ENCODE data around the gene ZNF732.
"Not testable (repeated sequence)": the region's sequence is repeated elsewhere in the genome, so short reads cannot be mapped to it uniquely, and the experiment has no call there.

ZNF732 gene

DNA sequence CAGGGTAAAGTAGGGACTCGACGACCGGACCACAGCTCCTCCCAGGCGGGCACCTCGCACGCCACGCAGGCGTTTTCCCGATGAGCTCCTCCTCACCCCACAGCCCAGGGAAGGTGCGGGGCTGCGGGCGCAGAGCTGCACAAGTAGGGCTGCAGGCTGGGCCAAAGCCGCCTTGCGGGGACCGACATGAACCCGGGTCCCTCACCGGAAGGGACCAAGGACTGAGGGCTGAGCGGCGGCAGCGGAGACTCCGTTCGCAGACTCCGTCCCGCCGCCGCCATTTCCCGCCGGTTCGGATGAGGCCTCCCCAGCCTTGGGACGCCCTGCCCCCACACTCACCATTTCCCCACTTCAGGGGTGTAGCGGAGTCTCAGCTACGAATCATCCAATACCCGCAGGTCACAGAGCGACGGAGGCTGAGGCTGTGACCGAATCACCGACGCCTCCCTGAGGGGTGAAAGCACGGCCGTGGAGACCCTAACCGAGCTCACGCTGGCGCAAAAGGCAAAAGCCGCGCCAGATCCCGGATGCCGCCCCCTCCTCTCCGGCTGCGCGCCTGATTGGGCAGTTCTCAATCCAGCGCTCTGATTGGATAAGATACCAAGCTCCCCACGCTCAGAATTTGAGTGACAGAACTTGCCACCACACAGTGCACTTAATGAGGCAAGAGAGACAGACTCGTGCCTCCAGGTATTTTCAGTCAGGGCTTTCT, at the start of gene ZNF732:
Gene ZNF732, minus strand, starts transcription at position 506 of the 712 bp plus-strand sequence. Its CDS starts 164 bp downstream, at position 342.
- Histone ChIP-seq H3K4me3 (peak within 1 kb of the TSS; percentile 21 to 54 (median 38)), H3K27ac (peak within 1 kb of the TSS in 1 of 21 experiments; percentile 14)

DNA sequence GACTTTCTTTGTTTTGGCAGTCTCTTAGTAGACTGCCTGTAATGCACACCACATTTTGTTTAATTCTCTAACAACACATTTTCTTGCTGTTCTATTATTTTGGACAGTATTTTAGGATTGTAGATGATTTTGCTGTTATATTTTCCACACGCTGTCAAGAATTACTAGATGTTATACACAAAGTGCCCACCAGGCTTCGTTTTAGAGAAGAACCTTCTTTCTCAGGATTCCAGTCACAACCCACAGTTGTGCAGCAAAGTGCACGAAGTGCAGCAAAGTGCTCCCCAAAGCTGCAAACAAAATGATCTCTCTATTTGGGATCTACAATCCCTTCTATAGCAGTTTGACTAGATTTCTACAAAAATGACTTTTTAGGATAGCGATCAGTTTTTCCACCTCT, 34.7 kb upstream of the ZNF732 start:
- no peak overlapping the region for H3K27ac ChIP-seq
- no peak overlapping the region for H3K4me3 ChIP-seq

DNA sequence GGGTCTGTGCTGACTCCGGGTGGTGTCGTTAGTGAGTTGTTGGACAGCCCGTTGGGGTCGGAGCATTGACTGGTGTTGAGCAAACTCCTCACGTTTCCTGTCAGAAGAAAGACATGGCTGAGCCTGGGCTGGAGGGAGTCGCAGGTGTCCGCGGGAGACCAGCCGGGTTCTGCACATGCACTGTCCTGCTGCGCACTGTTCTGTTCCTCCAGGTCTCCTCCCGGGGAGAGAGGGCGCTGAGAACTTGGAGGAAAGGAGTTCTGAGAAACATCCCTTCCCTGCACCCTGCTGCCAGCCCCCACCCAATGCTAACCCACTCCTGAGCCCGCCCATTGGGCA, 33.5 kb upstream of the ZNF732 start:
- Histone ChIP-seq H3K4me3 (peak overlapping the region; percentile 63 to 94 (median 89)), H3K27ac (peak overlapping the region in 9 of 21 experiments; percentile 61 to 97 (median 88))

DNA sequence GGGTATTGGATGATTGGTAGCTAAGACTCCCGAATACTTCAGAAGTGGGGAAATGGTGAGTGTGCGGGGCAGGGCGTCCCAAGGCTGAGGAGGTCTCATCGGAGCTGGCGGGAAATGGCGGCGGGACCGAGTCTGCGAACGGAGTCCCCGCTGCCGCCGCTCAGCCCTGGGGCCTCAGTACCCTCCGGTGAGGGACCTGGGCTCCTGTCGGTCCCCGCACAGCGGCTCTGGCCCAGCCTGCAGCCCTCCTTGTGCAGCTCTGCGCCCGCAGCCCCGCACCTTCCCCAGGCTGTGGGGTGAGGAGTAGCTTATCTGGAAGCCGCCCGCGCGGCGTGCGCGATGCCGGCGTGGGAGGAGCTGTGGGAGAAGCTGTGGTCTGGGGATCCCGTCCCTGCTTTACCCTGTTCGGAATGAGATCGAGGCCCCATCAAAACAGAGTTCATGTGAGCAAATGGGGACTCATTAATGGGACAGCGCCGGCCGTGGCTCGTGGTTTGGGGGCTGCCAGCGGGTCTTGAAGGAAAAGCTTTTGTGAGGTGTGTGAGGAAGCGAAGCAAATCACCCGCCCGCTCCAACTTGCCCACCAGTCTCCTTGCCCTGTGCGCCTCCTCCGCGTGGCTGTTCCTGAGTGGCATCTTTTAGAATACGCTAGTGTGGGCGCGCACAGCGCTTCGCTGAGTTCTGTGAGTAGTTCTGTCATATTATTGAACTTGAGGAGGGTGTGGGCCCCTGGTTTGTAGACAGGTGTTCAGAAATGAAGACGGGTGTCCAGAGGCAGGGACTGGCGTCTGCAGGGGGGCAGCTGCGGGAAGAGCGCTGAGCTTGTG, 32.9 kb upstream of the ZNF732 start:
- Histone ChIP-seq H3K4me3 (peak overlapping the region; percentile 63 to 94 (median 89)), H3K27ac (peak overlapping the region; percentile 52 to 97 (median 88))

DNA sequence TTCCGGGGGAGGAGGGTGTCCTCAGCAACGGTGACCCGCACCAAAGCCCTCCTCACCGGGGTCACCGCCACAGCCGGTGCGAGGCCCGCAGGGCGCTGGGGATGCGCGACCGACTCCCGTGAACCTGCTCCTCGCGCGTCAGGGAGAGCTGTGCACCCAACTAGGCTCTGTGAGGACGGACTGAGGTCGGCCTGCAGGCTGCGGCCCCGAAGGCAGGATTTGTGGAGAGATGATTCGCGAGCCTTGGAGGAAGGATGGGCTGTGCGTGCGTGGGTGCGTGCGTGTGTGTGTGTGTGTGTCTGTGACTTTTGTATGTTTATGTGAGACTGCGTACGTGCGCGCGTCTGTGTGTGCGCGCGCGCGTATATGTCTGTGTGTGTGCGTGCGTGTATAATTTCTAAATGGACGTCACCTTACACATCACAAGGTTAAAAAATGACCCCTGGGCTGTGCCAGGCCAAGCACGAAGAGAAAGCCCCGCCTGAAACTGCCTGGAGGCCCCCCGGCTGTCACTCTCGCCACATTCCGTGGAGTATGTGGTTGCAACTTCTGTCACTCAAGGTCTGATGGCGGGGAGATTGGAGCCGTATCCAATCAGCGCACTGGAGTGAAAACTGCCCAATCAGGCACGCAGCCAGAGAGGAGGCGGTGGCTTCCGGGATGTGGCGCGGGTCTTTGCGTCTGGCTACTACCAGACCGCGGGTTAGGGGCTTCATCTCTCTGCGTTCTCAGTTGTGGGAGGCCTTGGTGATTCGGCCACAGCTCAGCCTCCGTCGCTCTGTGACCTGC, 32.1 kb upstream of the ZNF732 start, which contains the start of gene ZNF141:
Gene ZNF141, plus strand, starts transcription at position 672 of the 789 bp plus-strand sequence. CDS start 170 bp downstream, outside the sequence.
- peak within 1 kb of the TSS; percentile 61 to 97 (median 88) for H3K27ac ChIP-seq
- H3K4me3 ChIP-seq, result peak within 1 kb of the TSS; percentile 63 to 94 (median 89)

DNA sequence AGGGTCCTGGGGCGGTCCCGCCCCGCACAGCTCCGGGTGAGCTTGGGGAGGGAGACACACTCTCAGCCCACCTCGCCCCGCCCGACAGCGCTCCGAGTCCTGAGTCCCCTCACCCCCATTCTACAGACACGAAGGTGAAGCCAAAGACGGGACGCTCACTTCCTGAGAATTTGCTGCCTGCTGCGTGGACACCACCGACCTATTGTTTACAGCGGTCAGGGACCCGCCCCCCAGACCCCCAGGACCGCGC, 31.5 kb upstream of the ZNF732 start:
- H3K27ac ChIP-seq, result peak overlapping the region; percentile 61 to 96 (median 86)
- peak overlapping the region; percentile 63 to 94 (median 89) for H3K4me3 ChIP-seq

DNA sequence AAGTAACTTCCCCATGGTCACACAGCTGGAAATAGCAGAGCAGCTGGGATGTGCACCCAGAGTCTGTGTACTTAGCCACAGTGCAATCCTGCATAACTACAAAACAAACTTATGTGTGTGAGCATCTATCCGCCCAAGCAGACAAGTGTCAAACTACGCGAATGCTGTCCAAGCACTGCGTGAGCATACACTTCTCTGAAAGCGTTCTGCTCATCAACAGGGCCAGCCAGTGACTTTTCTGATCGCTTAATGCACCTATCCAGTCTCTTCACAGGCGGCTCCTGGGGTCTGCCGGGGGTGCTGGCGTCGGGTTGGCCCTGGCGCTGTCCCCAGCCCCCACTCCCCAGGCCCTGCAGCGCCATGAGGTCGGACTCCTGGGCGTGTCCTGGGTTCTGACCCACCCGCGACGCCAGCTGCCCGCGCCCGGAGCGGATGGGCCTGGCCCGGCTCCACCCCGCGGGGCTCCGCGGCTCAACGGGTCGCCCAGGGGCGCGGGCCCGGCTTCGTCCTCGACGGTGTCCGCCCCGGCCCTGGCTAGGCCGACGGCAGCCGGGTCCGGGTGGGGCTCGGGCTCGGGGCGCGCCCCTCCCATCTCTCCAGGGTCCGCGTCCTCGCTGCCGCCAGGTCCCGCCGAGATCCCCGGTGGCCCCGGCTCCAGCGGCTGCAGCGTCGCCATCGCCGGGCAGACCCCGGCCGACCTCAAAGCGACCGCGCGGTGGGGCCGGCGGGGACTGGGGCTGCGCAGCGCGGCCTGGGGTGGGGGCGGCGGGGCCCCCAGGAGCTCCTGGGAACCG, 31.0 kb upstream of the ZNF732 start:
- peak overlapping the region; percentile 63 to 94 (median 89) for H3K4me3 ChIP-seq
- peak overlapping the region; percentile 61 to 96 (median 86) for H3K27ac ChIP-seq

DNA sequence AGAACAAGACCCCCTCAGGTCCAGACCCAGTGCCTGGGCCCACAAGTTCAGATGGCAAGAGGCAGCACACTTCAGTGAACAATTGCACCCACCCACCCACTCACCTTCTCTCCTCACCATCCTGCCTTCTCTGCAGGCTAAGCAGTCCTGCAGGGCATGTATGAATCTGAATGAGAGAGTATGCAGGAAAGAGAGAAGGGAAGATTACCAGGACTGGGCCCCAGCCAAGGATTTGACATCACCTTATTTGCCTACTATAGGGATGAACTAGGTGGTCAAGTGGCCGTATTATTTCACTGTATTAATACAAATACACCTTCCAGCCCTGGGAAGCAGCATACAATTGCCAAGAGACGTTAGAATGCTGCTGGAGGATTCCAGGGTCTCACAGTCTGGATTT, 30.2 kb upstream of the ZNF732 start:
- peak overlapping the region in 1 of 21 experiments; percentile 86 for H3K27ac ChIP-seq
- no peak overlapping the region for H3K4me3 ChIP-seq

DNA sequence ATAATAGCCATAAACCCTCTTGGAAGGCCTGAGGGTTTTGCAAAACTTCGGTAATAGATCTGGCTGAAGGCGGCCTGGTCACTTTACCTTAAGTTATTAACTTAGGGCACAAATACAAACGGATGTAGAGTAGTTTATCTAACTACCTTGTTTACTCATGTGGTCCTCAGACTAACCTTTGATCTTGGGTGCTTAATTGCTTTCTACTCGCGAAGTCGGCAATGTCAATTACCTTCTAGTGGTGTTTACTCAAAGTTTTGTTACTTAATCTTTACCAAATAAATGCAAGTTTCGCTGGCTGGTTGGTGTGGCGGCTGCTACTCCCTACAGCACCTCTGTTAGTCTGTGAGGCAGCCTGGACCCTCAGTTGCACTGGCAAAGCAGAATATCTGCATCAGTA, 23.5 kb upstream of the ZNF732 start:
- Histone ChIP-seq H3K4me3 (no peak overlapping the region), H3K27ac (no peak overlapping the region)

DNA sequence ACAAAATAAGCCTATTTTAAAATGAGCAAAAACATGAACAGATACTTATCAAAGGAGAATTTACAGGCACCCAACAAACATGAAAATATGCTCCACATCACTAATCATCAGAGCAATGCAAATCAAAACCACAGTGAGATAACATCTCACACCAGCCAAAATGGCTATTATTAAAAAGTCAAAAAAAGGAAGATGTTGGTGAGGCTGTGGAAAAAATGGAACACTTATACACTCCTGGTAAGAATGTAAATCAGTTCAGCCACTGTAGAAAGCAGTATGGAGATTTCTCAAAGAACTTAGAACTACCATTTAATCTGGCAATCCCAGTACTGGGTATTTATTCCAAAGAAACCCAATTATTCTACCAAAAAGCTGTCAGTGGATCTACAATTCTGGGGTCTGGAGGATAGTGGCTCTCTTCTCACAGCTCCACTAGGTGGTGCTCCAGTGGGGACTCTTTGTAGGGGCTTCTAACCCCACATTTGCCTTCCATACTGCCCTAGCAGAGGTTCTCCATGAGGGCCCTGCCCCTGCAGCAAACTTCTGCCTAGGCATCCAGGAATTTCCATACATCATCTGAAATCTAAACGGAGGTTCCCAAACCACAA, 9.1 kb upstream of the ZNF732 start:
- Histone ChIP-seq H3K4me3 (no peak overlapping the region), H3K27ac (no peak overlapping the region)

DNA sequence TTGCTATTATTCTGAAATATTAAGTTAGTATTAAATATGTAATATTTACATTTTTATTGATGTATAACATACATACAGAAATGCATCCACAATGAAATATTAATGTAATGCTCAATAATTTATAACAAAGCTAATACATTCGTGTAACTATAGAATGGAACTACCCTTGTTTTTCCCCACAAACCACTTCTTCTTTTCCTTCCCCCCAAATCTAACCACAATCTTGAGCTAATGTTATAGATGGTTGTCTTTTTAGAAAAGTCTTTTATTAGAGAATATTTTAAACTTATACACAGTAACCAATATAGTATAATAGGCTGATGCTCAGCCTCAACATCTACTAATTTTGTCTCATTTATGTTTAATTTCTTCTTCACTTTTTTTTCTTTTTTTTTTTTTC, 4.5 kb upstream of the ZNF732 start:
- Histone ChIP-seq H3K27ac (no peak overlapping the region), H3K4me3 (no peak overlapping the region)

DNA sequence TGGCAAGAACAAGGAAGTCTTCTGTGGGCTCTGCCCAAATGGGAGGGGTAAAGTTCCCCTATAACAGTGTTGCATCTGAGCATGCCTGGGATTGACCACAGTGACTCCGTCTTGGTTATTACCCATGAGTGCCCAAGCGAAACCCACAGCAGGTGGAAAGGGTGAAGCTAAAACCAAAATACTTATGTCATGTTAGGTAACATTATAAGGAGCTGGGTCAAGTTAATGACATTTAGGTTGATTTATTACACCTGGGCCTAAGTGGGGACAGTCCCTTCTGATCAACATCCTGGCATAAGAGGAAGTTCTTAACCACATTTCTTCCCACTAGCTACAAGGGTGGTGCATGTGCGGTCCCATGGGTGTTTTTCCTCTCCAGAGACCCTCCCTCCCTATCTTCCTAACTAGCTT, 1.3 kb upstream of the ZNF732 start:
- H3K27ac ChIP-seq, result no peak overlapping the region

DNA sequence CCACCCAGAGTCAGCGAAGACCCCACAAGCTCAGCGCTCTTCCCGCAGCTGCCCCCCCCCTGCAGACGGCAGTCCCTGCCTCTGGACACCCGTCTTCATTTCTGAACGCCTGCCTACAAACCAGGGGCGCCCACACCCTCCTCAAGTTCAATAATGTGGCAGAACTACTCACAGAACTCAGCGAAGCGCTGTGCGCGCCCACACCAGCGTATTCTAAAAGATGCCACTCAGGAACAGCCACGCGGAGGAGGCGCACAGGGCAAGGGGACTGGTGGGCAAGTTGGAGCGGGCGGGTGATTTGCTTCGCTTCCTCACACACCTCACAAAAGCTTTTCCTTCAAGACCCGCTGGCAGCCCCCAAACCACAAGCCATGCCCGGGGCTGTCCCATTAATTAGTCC, 758 bp downstream of the ZNF732 start:
- not testable (repeated sequence) for H3K27ac ChIP-seq
- H3K4me3 ChIP-seq, result peak overlapping the region in 6 of 7 experiments; percentile 24 to 54 (median 42)

More for the DNA sequence above, 1.3 kb upstream of the ZNF732 start:
- H3K4me3 ChIP-seq, result no peak overlapping the region

DNA sequence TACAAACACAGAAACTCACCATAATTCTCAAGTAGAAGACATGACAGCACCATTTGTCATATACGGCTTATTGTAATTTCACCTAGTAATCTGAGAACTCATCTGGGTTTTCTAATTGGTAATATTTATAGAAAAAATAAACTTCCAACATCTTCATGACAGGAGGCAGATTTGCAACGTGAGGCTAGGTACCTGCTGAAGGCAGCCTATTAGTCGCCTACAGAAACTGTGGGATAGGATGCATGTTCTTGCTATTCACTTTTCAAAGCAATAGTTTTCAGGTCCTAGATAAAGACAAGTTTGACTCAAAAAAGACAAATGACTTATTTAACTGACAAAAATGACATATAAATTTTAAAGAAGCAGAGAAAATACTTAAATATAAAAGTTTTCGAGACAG, 2.9 kb downstream of the ZNF732 start:
- H3K27ac ChIP-seq, result no peak overlapping the region
- H3K4me3 ChIP-seq, result no peak overlapping the region

DNA sequence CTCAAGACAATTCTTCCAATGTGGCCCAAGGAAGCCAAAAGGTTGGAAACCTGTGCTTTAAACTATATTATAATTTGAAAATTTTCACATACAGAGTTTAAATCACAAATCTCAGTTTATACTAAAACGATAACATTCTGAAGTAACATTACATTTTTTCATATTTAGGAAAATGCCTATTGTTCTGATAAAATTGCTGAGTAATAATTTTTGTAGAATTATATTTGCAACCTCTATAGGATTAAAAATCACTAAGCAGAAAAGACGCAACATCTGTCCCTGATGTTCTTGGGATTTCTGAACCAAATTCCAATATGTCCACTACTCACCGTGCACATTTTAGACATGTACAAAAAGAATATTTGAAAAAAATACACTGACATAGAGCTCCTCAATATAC, 10.5 kb downstream of the ZNF732 start:
- no peak overlapping the region for H3K4me3 ChIP-seq
- no peak overlapping the region for H3K27ac ChIP-seq

DNA sequence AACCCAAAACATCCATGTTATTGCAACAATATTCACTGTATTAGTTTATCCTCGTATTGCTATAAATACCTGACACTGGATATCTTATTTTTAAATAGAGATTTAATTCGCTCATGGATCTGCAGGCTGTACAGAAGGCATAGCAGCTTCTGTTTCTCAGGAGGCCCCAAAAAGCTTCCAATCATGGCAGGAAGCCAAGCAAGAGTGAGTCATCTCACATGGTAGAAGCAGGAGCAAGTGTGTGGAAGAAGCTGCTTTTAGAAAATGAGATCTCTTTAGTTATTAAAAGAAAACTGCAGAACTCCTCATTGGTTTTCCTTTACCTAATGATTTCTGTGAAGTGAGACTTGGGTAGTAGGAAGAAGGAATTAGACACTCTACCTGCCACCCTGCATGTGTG, 16.4 kb downstream of the ZNF732 start:
- H3K4me3 ChIP-seq, result no peak overlapping the region

DNA sequence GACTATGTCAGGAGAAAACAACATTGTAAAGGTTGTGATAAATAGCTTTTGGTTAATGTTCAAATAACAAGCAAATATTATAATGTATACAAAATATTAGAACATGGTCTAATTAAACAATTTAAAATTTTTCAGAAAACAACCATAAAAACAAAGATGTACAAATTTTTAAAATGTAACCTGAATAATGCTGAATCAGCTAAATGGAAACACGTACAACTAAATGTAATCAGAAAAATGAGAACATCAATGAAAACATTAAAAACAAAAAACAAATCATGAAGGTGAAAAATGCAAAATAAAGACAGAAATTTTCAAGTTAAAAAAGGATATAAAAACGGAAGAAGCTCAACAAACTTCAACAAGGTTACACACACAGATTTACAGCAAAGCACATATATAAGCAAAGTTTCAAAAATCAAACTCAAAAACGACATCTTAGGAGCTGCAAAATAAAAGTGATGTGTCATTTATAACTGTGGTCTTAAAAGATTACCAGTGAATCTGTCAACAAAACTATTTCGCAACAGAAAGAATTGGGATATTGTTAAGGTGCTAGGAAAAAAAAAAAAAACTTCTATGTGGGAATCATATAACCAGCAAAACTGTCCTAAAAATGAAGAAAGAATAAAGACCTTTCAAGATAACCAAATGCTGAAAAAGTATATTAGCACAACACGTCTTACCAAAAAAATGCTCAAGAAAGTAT, 31.8 kb downstream of the ZNF732 start:
- no peak overlapping the region for H3K4me3 ChIP-seq
- no peak overlapping the region for H3K27ac ChIP-seq

More for the DNA sequence above, 16.4 kb downstream of the ZNF732 start:
- no peak overlapping the region for H3K27ac ChIP-seq

DNA sequence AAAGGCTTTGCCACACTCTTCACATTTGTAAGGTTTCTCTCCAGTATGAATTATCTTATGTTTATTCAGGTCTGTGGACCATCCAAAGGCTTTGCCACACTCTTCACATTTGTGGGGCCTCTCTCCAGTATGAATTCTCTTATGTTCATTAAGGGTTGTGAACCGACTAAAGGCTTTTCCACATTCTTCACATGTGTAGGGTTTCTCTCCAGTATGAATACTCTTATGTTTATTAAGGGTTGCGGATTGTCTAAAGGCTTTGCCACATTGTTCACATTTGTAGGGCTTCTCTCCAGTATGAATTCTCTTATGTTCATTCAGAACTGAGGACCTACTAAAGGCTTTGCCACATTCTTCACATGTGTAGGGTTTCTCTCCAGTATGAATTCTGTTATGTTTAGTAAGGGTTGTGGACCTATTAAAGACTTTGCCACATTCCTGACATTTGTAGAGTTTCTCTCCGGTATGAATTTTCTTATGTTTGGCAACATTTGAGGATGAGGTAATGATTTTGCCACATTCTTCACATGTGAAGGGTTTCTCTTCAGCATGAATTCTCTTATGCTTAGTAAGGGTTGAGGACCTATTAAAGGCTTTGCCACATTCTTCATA, 33.7 kb downstream of the ZNF732 start:
- Histone ChIP-seq H3K4me3 (no peak overlapping the region), H3K27ac (no peak overlapping the region)

Data from skin epidermis (tissue), 12 donors.